PC-3 (cell line): ENCODE measurements around the gene MYO18A. TPM values are rescaled to one million over a fixed set of nuclear protein-coding genes. Genes with fewer than 3 reads are reported as not detected.

Experiments
- ATAC-seq: fragments of 200-7000 bp; cut with Tn5 transposase; 2 replicates; pipeline ENCODE4 v1.9.1; 2020; ENCODE audit warnings: mild to moderate bottlenecking, moderate library complexity
- BruUV-seq: library from RNA; stranded (reverse); fragments of 400-500 nt; replicated peaks from 2 replicates; lab custom pipeline; 2021; lab: Mats Ljungman, UMichigan
- CTCF ChIA-PET: fragments of 300-600 bp; sonication (Branson Sonifier 250); formaldehyde crosslinking; loops from one replicate; lab custom pipeline; 2022; ENCODE audit warnings: antibody characterized with exemption; lab: Charles Lee
- POLR2A ChIA-PET: fragments of 300-600 bp; sonication (Branson Sonifier 250); formaldehyde crosslinking; loops from one replicate; lab custom pipeline; 2022; ENCODE audit warnings: antibody characterized with exemption; ENCODE audit not compliant: unreplicated experiment; lab: Charles Lee
- DNase-seq: peaks from one replicate; pipeline ENCODE4 v3.0.0-alpha.2; 2015
- H2AFZ ChIP-seq: fragments of 300-600 bp; sonication (generic); 2 replicates; pipeline ENCODE4 v1.6.0; 2016; ENCODE audit warnings: antibody characterized with exemption, low read length
- H3F3A ChIP-seq: fragments of 300-600 bp; sonication (generic); one replicate; pipeline ENCODE4 v1.6.0; 2017; ENCODE audit warnings: antibody characterized with exemption, low read length, control low read depth, mild to moderate bottlenecking; ENCODE audit not compliant: unreplicated experiment
- H3K27ac ChIP-seq: fragments of 300-600 bp; sonication (generic); 2 replicates; pipeline ENCODE4 v1.5.1; 2016; ENCODE audit warnings: mild to moderate bottlenecking, low read length
- H3K27me3 ChIP-seq: fragments of 300-600 bp; sonication (generic); 2 replicates; pipeline ENCODE4 v1.6.1; 2016; ENCODE audit warnings: low read length, mixed read lengths
- H3K36me3 ChIP-seq: fragments of 300-600 bp; sonication (generic); 2 replicates; pipeline ENCODE4 v1.6.1; 2016; ENCODE audit warnings: low read depth, mixed run types, low read length, mixed read lengths
- H3K4me1 ChIP-seq: fragments of 300-600 bp; sonication (generic); 2 replicates; pipeline ENCODE4 v1.5.1; 2016; ENCODE audit warnings: low read length; ENCODE audit not compliant: insufficient read depth
- H3K4me2 ChIP-seq: fragments of 300-600 bp; sonication (generic); 2 replicates; pipeline ENCODE4 v1.6.0; 2016; ENCODE audit warnings: low read length
- H3K4me3 ChIP-seq: fragments of 300-600 bp; sonication (generic); 2 replicates; pipeline ENCODE4 v1.5.1; 2016; ENCODE audit warnings: mild to moderate bottlenecking, low read length, mixed read lengths
- H3K79me2 ChIP-seq: fragments of 300-600 bp; sonication (generic); 2 replicates; pipeline ENCODE4 v1.6.1; 2017; ENCODE audit warnings: low read length, mixed read lengths
- H3K9ac ChIP-seq: fragments of 300-600 bp; sonication (generic); 2 replicates; pipeline ENCODE4 v1.6.0; 2016; ENCODE audit warnings: mild to moderate bottlenecking, low read length
- H3K9me2 ChIP-seq: fragments of 300-600 bp; sonication (generic); replicated peaks from 2 replicates; pipeline ENCODE4 v1.6.1; 2016; ENCODE audit warnings: mixed run types, low read length, mixed read lengths
- H3K9me3 ChIP-seq: fragments of 300-600 bp; sonication (generic); 2 replicates; pipeline ENCODE4 v1.6.1; 2016; ENCODE audit warnings: low read length, mixed read lengths
- H4K20me1 ChIP-seq: fragments of 300-600 bp; sonication (generic); 2 replicates; pipeline ENCODE4 v1.6.1; 2016; ENCODE audit warnings: low read length, mixed read lengths
- CTCF ChIP-seq: fragments of 300-600 bp; sonication (generic); conservative IDR thresholded peaks from 2 replicates; pipeline ENCODE4 v1.5.1; 2017; ENCODE audit warnings: antibody characterized with exemption, low read depth, mild to moderate bottlenecking, low read length
- EZH2 ChIP-seq: fragments of 300-600 bp; sonication (generic); IDR thresholded peaks from one replicate; pipeline ENCODE4 v1.6.1; 2017; ENCODE audit warnings: antibody characterized with exemption, mild to moderate bottlenecking, low read length; ENCODE audit not compliant: unreplicated experiment
- EZH2phosphoT487 ChIP-seq: fragments of 300-600 bp; sonication (generic); IDR thresholded peaks from 2 replicates; pipeline ENCODE4 v1.6.1; 2018; ENCODE audit warnings: mild to moderate bottlenecking, antibody characterized with exemption, low read length, borderline replicate concordance
- intact Hi-C: fragments of 100-400 bp; cut with micrococcal nuclease; formaldehyde crosslinking; loops from 2 replicates; pipeline ENCODE4 v1.9.0; 2023
- total RNA-seq: library from RNA; depleted of rRNA; stranded (reverse); fragments of >200 nt; gene quantifications from 2 replicates; pipeline ENCODE4 v1.2.3, GENCODE V29; 2014

Gene MYO18A
- total RNA-seq, 1 experiment from 2014 or later: 28.0 TPM

GRCh38 chr17:29051194-29051593 is 129.0 kb downstream of the MYO18A start:
- H3K27me3 ChIP-seq: peaks cover 22% of the 10 kb centered on the region

GRCh38 chr17:29050176-29050575 is 130.0 kb downstream of the MYO18A start:
- no peak for ATAC-seq
- Histone ChIP-seq H3K27me3 (peaks cover 29% of the 10 kb centered on the region), H3K4me3 (no peak overlapping the region)

More at GRCh38 chr17:29051194-29051593, 129.0 kb downstream of the MYO18A start:
- no peaks in the 10 kb centered on the region for H3K9me2 ChIP-seq
- H3K9ac ChIP-seq: no peak overlapping the region
- H3K27ac ChIP-seq: no peak overlapping the region
- DNase-seq: no peak
- TF ChIP-seq CTCF: no peak
- no peak for TF ChIP-seq EZH2
- TF ChIP-seq EZH2phosphoT487: no peak
- no TSS peak for BruUV-seq
- H3K79me2 ChIP-seq: no peaks in the 10 kb centered on the region
- no peaks in the 10 kb centered on the region for H3K9me3 ChIP-seq
- POLR2A ChIA-PET: no interaction called here
- no peaks in the 10 kb centered on the region for H3F3A ChIP-seq
- intact Hi-C loops: no loop called here
- H2AFZ ChIP-seq: no peak overlapping the region
- ATAC-seq: no peak
- H3K36me3 ChIP-seq: no peaks in the 10 kb centered on the region
- no peak overlapping the region for H3K4me3 ChIP-seq
- no peaks in the 10 kb centered on the region for H4K20me1 ChIP-seq
- H3K4me2 ChIP-seq: no peak overlapping the region
- CTCF ChIA-PET: no interaction called here
- H3K4me1 ChIP-seq: no peaks in the 10 kb centered on the region

More at GRCh38 chr17:29050176-29050575, 130.0 kb downstream of the MYO18A start:
- BruUV-seq: no TSS peak
- POLR2A ChIA-PET: no interaction called here
- DNase-seq: no peak
- Histone ChIP-seq H2AFZ (no peak overlapping the region), H3K9ac (no peak overlapping the region), H3K9me2 (no peaks in the 10 kb centered on the region), H3K4me2 (no peak overlapping the region), H3K27ac (no peak overlapping the region), H3F3A (no peaks in the 10 kb centered on the region), H3K36me3 (no peaks in the 10 kb centered on the region), H4K20me1 (no peaks in the 10 kb centered on the region), H3K79me2 (no peaks in the 10 kb centered on the region), H3K9me3 (no peaks in the 10 kb centered on the region), H3K4me1 (no peaks in the 10 kb centered on the region)
- TF ChIP-seq EZH2 (no peak), CTCF (no peak), EZH2phosphoT487 (no peak)
- intact Hi-C loops: no loop called here
- CTCF ChIA-PET: no interaction called here
